PC-9 (cell line): ENCODE measurements around the gene PHRF1. TPM values are rescaled to one million over a fixed set of nuclear protein-coding genes. Genes with fewer than 3 reads are reported as not detected.

Experiments
- BruUV-seq: library from RNA; stranded (reverse); fragments of 400-500 nt; replicated peaks from 2 replicates; lab custom pipeline; 2021; lab: Mats Ljungman, UMichigan
- CTCF ChIA-PET: fragments of 300-600 bp; sonication (Branson Sonifier 250); formaldehyde crosslinking; loops from one replicate; lab custom pipeline; 2022; ENCODE audit warnings: antibody characterized with exemption; lab: Charles Lee
- POLR2A ChIA-PET: fragments of 300-600 bp; sonication (Branson Sonifier 250); formaldehyde crosslinking; loops from one replicate; lab custom pipeline; 2022; ENCODE audit warnings: antibody characterized with exemption; ENCODE audit not compliant: unreplicated experiment; lab: Charles Lee
- DNase-seq, 2 experiments: peaks; one replicate each; pipeline versions ENCODE4 v3.0.0 to v3.0.0-alpha.2; 2015 to 2022; ENCODE audit warnings: mixed read lengths in 1 of 2
- H2AFZ ChIP-seq: fragments of 200-600 bp; sonication (generic); 2 replicates; pipeline ENCODE4 v1.8.1; 2017; ENCODE audit warnings: antibody characterized with exemption
- H3F3A ChIP-seq: fragments of 200-600 bp; sonication (generic); 2 replicates; pipeline ENCODE4 v1.8.1; 2017; ENCODE audit warnings: antibody characterized with exemption, mild to moderate bottlenecking, low read depth; ENCODE audit not compliant: insufficient read depth
- H3K27ac ChIP-seq: fragments of 200-600 bp; sonication (generic); 2 replicates; pipeline ENCODE4 v1.6.1; 2016; ENCODE audit warnings: mixed run types
- H3K27me3 ChIP-seq: fragments of 200-600 bp; sonication (generic); 2 replicates; pipeline ENCODE4 v1.6.1; 2016; ENCODE audit warnings: low read depth, mixed run types; ENCODE audit not compliant: insufficient read depth
- H3K36me3 ChIP-seq: fragments of 200-600 bp; sonication (generic); 2 replicates; pipeline ENCODE4 v1.6.1; 2016; ENCODE audit warnings: low read depth, mixed run types
- H3K4me1 ChIP-seq: fragments of 200-600 bp; sonication (generic); replicated peaks from 2 replicates; pipeline ENCODE4 v1.6.1; 2016; ENCODE audit warnings: mixed run types; ENCODE audit not compliant: insufficient read depth
- H3K4me2 ChIP-seq: fragments of 200-600 bp; sonication (generic); 2 replicates; pipeline ENCODE4 v1.6.1; 2017; ENCODE audit warnings: mixed run types
- H3K4me3 ChIP-seq: fragments of 200-600 bp; sonication (generic); 2 replicates; pipeline ENCODE4 v1.6.1; 2016; ENCODE audit warnings: mixed run types
- H3K79me2 ChIP-seq: fragments of 200-600 bp; sonication (generic); 2 replicates; pipeline ENCODE4 v1.6.1; 2017; ENCODE audit warnings: low read depth, mixed run types
- H3K9me2 ChIP-seq: fragments of 200-600 bp; sonication (generic); 2 replicates; pipeline ENCODE4 v1.8.1; 2017; ENCODE audit warnings: mild to moderate bottlenecking; ENCODE audit not compliant: insufficient read depth
- H3K9me3 ChIP-seq: fragments of 200-600 bp; sonication (generic); 2 replicates; pipeline ENCODE4 v1.8.1; 2016; ENCODE audit warnings: low read depth; ENCODE audit not compliant: insufficient read depth
- H4K20me1 ChIP-seq: fragments of 200-600 bp; sonication (generic); 2 replicates; pipeline ENCODE4 v1.8.1; 2017; ENCODE audit not compliant: insufficient read depth
- EZH2 ChIP-seq: fragments of 200-600 bp; sonication (generic); IDR thresholded peaks from 2 replicates; pipeline ENCODE4 v1.8.0; 2017; ENCODE audit warnings: antibody characterized with exemption, low read depth
- intact Hi-C: fragments of 100-400 bp; cut with micrococcal nuclease; formaldehyde crosslinking; loops from one replicate; pipeline ENCODE4 v1.10.0; 2022; ENCODE audit not compliant: unreplicated experiment
- total RNA-seq: library from RNA; stranded (reverse); gene quantifications from 2 replicates; pipeline ENCODE4 v1.2.3, GENCODE V29; 2021
- TF ChIP-seq, protein P1 (sequence below): fragments of 200-600 bp; sonication (generic); conservative IDR thresholded peaks from 2 replicates; pipeline ENCODE4 v1.6.1; 2017; ENCODE audit warnings: mixed run types, antibody characterized with exemption, mild to moderate bottlenecking, moderate library complexity

Gene PHRF1
- total RNA-seq, 1 experiment from 2014 or later: 21.7 TPM

GRCh38 chr11:613369-613968 lies 37.2 kb downstream of the PHRF1 start:
- peak; percentile 39 to 60 for DNase-seq
- H3K9me2 ChIP-seq: no peaks in the 10 kb centered on the region
- intact Hi-C loops: no loop called here
- no peaks in the 10 kb centered on the region for H3K79me2 ChIP-seq
- H2AFZ ChIP-seq: no peak overlapping the region
- no peaks in the 10 kb centered on the region for H3K9me3 ChIP-seq
- peaks cover 13% of the 10 kb centered on the region for H3F3A ChIP-seq
- CTCF ChIA-PET: no interaction called here
- H4K20me1 ChIP-seq: peaks cover 7% of the 10 kb centered on the region
- H3K4me3 ChIP-seq: no peak overlapping the region
- no peaks in the 10 kb centered on the region for H3K27me3 ChIP-seq
- POLR2A ChIA-PET: interaction anchor here (0.5 kb wide), 1 partner anchor 316 kb away, joined by 3 read pairs; no protein-coding TSS in a partner anchor
- no peaks in the 10 kb centered on the region for H3K36me3 ChIP-seq
- H3K4me1 ChIP-seq: no peaks in the 10 kb centered on the region
- H3K27ac ChIP-seq: no peak overlapping the region
- TF ChIP-seq, protein P1, sequence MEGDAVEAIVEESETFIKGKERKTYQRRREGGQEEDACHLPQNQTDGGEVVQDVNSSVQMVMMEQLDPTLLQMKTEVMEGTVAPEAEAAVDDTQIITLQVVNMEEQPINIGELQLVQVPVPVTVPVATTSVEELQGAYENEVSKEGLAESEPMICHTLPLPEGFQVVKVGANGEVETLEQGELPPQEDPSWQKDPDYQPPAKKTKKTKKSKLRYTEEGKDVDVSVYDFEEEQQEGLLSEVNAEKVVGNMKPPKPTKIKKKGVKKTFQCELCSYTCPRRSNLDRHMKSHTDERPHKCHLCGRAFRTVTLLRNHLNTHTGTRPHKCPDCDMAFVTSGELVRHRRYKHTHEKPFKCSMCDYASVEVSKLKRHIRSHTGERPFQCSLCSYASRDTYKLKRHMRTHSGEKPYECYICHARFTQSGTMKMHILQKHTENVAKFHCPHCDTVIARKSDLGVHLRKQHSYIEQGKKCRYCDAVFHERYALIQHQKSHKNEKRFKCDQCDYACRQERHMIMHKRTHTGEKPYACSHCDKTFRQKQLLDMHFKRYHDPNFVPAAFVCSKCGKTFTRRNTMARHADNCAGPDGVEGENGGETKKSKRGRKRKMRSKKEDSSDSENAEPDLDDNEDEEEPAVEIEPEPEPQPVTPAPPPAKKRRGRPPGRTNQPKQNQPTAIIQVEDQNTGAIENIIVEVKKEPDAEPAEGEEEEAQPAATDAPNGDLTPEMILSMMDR: no peak
- no peak for TF ChIP-seq EZH2
- BruUV-seq: no TSS peak
- peak overlapping the region; percentile 38; the same call in 1 of the 2 replicates for H3K4me2 ChIP-seq

DNA sequence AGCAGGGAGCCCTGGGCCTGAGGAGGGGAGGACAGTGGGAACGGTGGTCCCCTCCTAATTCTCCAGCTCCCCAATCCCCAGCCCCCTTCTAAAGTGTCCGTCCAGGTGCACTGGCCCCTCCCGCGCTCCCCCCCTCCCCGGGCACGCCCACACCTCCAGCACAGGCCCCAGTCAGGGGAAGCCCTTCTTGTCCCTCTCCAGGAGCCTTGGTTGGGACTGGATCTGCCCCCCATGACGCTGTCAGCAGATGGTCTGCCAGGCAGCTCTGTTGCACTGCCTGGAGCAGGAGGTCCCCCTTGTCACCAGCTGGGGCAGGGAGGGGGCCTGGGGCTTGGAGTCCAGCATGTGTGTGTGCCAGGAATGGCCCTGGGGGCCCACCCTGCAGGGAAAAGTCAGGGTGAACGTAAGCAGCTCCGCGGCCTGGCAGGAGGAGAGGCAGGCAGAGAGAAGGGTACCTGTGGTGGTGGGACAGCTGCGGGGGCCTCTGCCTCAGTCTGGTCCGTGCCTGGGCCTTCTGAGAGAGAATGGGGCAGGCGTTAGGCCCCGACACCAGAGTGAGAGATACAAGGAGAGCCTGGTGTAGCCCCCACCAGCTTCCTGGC lies 37.9 kb downstream of the PHRF1 start:
- DNase-seq: no peak
- Histone ChIP-seq H3K4me2 (peak overlapping the region; percentile 38; the same call in 1 of the 2 replicates), H4K20me1 (peaks cover 7% of the 10 kb centered on the region), H3K36me3 (no peaks in the 10 kb centered on the region), H3K4me3 (no peak overlapping the region), H3F3A (peaks cover 13% of the 10 kb centered on the region), H3K27me3 (no peaks in the 10 kb centered on the region), H3K79me2 (no peaks in the 10 kb centered on the region), H2AFZ (no peak overlapping the region), H3K4me1 (no peaks in the 10 kb centered on the region), H3K9me2 (no peaks in the 10 kb centered on the region), H3K9me3 (no peaks in the 10 kb centered on the region), H3K27ac (no peak overlapping the region)
- no peak for TF ChIP-seq EZH2
- TF ChIP-seq, protein P1: no peak
- POLR2A ChIA-PET: no interaction called here
- intact Hi-C loops: no loop called here
- CTCF ChIA-PET: no interaction called here
- no TSS peak for BruUV-seq

GRCh38 chr11:614623-615503 lies 38.6 kb downstream of the PHRF1 start:
- H3K27me3 ChIP-seq: no peaks in the 10 kb centered on the region
- H3K79me2 ChIP-seq: no peaks in the 10 kb centered on the region
- ChIA-PET CTCF (no interaction called here), POLR2A (interaction anchor here (0.5 to 0.6 kb wide), 3 partner anchors 39 to 153 kb away, joined by 3 to 6 read pairs (median 3); partner anchors contain the start of gene TALDO1)
- H3K9me2 ChIP-seq: no peaks in the 10 kb centered on the region
- peak overlapping the region; percentile 65 for H3K27ac ChIP-seq
- TF ChIP-seq, protein P1: no peak
- TF ChIP-seq EZH2: no peak
- H4K20me1 ChIP-seq: peaks cover 7% of the 10 kb centered on the region
- intact Hi-C loops: no loop called here
- H2AFZ ChIP-seq: no peak overlapping the region
- peak overlapping the region; percentile 78 for H3K4me2 ChIP-seq
- H3K4me1 ChIP-seq: no peaks in the 10 kb centered on the region
- no peaks in the 10 kb centered on the region for H3K9me3 ChIP-seq
- peak in 1 of 2 experiments; percentile 12 for DNase-seq
- TSS peak; percentile 70 for BruUV-seq
- peak overlapping the region; percentile 59; the same call in 1 of the 2 replicates for H3K4me3 ChIP-seq
- H3F3A ChIP-seq: peaks cover 13% of the 10 kb centered on the region
- no peaks in the 10 kb centered on the region for H3K36me3 ChIP-seq
